ENCODE measurements around the gene LRRC56. TPM values are rescaled to one million over a fixed set of nuclear protein-coding genes. Genes with fewer than 3 reads are reported as not detected.

The LRRC56 gene
- total RNA-seq, 1 donor from 2014 or later: 0.22 TPM

- no peak for ATAC-seq
- intact Hi-C loops (cut with micrococcal nuclease): no loop called here
- DNase-seq: no peak
These were observed 2.2 kb upstream of the LRRC56 start for GRCh38 chr11:535210-535518.

- ATAC-seq: peak; percentile 93
- intact Hi-C loops (cut with micrococcal nuclease): no loop called here
- DNase-seq: peak; percentile 97
These were observed 1.5 kb upstream of the LRRC56 start, which contains the start of gene HRAS for GRCh38 chr11:535519-536454. Gene HRAS, minus strand, starts transcription at chr11:535576.

DNA sequence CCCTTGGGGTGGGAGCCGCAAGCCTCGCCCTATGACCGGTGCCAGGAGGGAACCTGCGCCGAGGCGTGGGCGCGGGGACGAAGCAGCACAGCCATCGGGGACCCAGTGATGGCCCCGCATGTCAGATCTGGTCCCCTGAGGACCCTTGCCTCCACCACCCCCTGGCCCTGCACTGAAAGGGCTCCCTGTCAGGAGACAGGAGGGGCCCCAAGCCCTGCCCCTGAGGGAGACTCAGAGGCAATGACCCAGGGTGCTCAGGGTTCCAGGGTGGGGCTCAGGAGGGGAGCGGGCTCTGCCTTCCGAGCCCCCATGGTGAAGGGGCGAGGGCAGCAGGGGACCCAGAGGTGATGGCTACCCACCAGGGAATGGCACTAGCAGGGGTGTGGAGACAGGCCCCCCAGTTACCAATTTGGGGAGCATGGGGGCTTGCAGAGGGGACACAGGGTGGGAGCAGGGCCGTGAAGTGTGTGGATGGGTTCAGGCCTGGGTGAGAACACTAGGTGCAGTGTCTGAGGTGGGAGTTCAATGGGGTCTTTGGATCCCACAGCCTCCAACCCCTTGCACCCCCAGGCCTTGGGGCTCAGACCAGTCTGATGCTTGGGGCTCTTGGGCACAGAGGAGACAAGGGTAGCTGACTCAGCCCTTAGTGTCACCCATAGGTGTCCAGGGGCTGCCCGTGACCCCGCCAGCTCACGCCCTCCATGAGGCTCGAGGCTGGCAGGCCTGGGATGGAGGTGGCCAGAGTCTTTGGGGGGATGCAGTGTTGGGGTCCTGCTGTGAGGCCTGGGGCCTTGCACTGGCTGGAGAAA, 499 bp downstream of the LRRC56 start:
- ATAC-seq: no peak
- DNase-seq: peak; percentile 40

DNA sequence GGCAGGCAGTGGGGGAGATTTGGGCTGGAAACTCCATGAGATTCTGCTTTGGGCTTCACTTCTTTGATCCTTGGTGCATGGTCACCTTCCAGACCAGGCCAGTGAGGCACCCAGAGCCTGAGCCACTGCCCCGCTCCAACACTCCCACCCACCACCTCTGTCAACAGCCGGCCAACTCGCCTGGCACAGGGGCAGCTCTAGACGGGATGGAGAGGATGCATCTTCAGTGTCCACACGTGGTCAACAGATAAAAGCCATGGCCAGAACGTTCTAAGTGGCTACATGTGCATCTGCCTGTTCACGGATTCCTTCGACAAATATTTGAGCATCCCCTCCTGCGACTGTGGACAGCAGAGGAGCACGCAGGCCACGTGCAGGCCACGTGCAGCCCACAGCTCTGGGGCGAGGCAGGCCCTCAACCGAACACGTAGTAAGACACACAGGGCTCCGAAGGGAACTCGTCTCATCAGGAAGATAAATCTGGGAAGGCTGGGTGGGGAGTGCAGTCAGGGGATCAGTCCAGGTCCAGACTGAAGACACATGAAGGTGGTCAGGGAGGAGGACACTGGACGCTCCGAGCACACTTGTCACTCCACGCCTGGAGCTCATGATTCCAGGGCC, 1.2 kb downstream of the LRRC56 start:
- ATAC-seq: no peak
- intact Hi-C loops (cut with micrococcal nuclease): no loop called here
- DNase-seq: peak; percentile 24

More for the DNA sequence above, 499 bp downstream of the LRRC56 start:
- intact Hi-C loops (cut with micrococcal nuclease): no loop called here

DNA sequence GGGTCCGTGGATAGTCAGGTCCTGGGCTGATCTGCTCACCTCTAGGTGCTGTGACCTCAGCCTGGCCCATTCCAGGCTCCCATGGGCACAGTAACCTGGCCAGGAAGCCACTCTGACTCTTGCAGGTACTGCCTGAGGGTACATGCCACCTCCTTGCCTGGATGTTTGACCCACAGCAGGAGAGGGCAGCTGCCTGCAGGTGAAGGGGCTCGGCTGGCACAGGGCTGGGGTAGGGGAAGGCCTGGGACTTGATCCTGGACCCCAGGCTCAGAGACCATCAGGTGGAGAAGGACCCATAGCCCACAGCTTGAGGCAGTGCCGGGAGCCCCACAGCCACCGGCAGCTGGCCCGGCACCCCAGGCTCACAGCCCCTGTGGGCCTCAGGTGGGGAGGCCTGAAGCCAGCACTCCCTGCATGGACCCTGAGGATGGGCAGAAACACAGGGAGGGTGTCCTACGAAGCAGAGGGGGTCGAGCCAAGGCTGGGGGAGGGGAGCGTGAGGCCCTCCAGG, 2.7 kb downstream of the LRRC56 start:
- ATAC-seq: no peak
- intact Hi-C loops (cut with micrococcal nuclease): no loop called here
- no peak for DNase-seq

GRCh38 chr11:540583-541432, 3.5 kb downstream of the LRRC56 start:
- no peak for ATAC-seq
- DNase-seq: peak; percentile 18

DNA sequence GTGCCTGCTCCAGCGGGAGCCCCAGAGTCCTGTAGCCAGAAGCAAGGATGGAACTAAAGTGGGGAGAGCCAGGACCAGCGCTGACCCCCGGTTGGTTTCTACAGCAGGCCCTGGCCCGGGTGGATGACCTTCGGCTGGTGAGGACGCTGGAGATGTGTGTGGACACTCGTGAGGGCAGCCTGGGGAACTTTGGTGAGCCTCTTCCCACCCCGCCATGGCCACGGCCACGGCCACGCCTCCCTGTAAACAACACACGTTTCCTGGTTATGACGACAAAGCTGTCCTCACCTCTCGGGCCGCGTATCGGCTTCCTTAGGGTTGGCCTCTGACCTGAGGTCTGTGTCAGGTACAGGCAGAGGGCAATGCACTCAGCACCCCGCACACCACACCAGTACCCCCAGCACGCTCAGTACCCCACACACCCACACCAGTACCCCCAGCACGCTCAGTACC, 4.1 kb downstream of the LRRC56 start:
- intact Hi-C loops (cut with micrococcal nuclease): no loop called here
- ATAC-seq: no peak
- DNase-seq: no peak

More at GRCh38 chr11:540583-541432, 3.5 kb downstream of the LRRC56 start:
- intact Hi-C loops (cut with micrococcal nuclease): no loop called here

DNA sequence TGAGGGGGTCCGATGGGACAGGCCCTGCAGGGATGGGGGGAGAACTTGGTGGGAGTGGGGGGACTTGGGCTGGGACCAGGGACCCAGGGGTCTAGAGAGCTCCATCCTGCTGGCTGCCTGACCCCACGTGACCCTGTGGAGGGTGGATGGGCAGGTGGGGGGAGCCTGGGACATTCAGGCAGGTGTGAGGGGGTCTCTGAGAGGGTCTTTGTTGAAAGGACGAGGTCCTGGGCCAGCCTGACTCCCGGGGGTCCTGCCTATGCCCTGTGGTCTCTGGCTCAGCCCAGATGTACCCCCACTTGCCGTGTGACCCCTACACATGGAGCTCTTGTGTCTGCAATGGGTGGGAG, 7.5 kb downstream of the LRRC56 start:
- ATAC-seq (no peak), DNase-seq (no peak)
- intact Hi-C loops (cut with micrococcal nuclease): no loop called here

DNA sequence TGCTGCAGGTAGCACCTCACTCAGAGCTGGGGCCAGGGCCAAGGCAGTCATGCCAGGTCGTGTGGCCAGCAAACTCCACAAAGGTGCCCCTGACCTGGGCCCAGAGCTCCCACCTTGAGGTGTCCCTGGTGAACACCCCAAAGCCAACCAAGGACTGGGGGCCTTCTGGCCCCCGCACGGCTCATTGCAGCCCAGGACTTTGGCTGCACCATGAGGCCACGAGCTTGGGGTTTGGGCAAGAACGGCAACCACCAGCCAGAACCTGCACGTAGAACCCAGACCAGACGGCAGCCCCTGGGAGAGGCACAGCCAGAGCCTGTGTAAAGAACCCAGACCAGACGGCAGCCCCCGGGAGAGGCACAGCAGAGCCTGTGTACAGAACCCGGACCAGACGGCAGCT, 7.8 kb downstream of the LRRC56 start:
- intact Hi-C loops (cut with micrococcal nuclease): no loop called here
- DNase-seq (no peak), ATAC-seq (no peak)

GRCh38 chr11:548700-549603, 11.6 kb downstream of the LRRC56 start:
- DNase-seq: no peak
- no peak for ATAC-seq
- intact Hi-C loops (cut with micrococcal nuclease): no loop called here

DNA sequence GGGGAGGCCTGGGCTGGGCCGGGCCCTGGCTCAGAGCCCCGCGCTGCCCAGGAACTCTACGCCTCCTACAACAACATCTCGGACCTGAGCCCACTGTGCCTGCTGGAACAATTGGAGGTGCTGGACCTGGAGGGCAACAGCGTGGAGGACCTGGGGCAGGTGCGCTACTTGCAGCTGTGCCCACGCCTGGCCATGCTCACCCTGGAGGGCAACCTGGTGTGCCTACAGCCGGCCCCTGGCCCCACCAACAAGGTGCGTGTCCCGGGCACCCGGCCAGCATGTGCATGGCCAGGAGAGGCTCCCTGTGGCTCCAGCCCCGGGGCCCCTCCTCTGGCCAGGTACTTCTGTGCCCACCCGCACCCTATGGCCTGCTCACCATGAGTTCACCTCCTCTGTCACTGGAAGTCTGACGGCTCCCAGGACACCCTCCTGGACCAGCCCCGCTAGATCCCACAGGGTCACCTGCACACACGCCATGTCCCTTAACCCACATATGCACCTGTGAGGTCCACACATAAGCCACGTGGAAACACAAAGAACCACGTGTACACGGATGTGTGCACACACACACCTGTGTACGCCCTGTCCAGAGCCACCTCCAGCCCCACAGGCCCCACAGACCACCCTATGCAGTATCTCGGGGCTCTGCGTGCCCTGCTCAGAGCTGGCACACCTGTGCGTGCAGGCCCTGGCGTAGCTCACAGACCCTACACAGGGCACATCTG, 12.9 kb downstream of the LRRC56 start:
- ATAC-seq (no peak), DNase-seq (no peak)
- intact Hi-C loops (cut with micrococcal nuclease): no loop called here

DNA sequence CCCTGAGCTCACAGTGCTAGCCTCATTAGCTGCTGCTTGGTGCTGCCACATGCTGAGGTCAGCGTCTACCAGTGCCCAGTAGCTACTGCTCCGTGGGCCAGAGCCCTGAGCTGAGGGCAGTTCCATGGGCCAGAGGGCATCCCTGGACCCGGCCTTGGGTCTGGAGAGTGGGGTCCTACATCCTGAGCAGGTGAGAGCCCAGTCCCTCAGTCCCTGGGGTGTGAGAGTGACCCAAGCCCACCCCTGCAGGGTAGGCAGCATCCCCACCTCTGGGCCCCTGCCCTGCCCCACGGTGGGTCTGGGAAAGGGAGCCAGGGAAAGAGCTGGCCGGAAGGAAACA, 13.4 kb downstream of the LRRC56 start:
- intact Hi-C loops (cut with micrococcal nuclease): no loop called here
- no peak for DNase-seq
- ATAC-seq: no peak

DNA sequence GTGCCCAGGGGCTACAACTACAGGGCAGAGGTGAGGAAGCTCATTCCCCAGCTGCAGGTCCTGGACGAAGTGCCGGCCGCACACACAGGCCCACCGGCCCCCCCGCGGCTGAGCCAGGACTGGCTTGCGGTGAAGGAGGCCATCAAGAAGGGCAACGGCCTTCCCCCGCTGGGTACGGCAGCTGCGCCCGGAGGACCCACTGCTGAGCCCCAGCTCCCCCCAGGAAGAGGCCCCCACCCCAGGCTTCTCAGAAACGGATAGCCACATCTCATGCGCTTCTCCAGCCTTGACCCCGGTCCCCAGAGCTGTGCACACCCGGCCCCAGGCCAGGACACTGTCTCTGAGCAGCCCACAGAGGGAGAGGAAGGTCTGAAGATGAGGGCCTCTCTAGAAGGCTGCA, 13.8 kb downstream of the LRRC56 start:
- DNase-seq (no peak), ATAC-seq (no peak)
- intact Hi-C loops (cut with micrococcal nuclease): no loop called here

DNA sequence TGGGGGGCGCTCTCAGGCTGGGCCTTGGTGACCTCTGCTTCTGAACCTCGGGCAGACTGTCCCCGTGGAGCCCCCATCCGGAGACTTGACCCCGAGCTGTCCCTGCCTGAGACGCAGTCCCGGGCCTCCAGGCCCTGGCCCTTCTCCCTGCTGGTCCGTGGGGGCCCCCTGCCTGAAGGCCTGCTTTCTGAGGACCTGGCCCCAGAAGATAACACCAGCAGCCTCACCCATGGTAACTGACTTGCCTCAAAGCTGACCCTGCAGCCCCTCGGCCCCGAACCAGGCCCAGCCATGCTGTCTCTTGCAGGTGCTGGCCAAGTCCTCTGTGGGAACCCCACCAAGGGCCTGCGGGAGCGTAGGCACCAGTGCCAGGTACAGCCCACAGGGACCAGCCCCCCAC, 14.3 kb downstream of the LRRC56 start:
- DNase-seq: no peak
- intact Hi-C loops (cut with micrococcal nuclease): no loop called here
- ATAC-seq: no peak

DNA sequence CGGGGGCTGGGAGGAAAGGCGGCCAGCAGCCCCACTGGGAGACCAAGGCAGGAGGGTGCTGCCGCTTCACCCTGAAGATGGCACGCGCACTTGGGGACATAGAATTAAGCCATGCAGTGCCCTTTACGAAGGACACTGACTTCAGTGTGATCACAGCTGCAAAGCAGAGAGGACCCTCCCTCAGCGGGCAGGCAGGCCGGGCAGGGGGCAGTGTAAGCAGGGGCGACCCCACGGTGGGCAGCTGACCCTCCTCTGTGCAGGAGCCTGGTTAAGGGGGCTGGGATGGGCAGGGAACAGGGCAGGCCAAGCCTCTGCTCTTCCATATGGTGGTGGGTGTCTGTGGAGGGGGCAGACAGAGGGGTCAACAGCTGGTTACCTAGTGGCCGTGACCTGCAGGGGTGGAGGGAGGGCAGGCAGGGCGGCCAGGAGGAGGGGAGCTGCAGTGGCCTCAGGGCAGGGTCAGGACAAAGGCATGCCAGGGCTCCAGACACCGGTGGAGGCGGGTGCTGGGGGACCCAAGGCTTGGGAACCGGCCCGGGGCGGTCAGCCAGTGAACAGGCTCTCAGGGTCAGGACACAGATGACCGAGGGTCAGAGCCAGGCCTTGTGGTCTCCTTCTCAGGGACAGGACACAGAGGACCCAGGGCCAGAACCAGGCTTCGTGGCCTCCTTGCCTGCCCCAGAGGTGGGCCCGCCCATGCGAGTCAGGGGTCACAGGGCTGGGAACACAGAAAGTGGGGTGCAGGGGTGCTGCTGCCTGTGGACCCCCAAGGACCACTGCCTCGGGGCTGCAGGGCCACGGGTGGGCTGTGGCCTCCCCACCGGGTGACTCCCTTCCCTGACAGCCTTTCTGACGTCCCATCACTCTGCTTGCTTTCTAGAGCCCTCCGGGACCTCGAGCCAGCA, 16.0 kb downstream of the LRRC56 start:
- DNase-seq (no peak), ATAC-seq (no peak)
- intact Hi-C loops (cut with micrococcal nuclease): no loop called here

GRCh38 chr11:553988-554340, 16.6 kb downstream of the LRRC56 start:
- ATAC-seq: no peak
- no peak for DNase-seq
- intact Hi-C loops (cut with micrococcal nuclease): no loop called here
